H1 (cell line): ENCODE results near the gene ARNT2. TPM values are rescaled to one million over a fixed set of nuclear protein-coding genes. Genes with fewer than 3 reads are reported as not detected.

Source experiments
- CTCF ChIA-PET: fragments of 300-600 bp; sonication (Branson Sonifier 250); formaldehyde crosslinking; loops from one replicate; lab custom pipeline; 2021; ENCODE audit not compliant: partially characterized antibody; lab: Charles Lee
- POLR2A ChIA-PET: fragments of 300-600 bp; sonication (Branson Sonifier 250); formaldehyde crosslinking; loops from one replicate; lab custom pipeline; 2021; ENCODE audit warnings: inconsistent platforms; ENCODE audit not compliant: partially characterized antibody; lab: Charles Lee
- DNase-seq, 2 experiments: peaks; one replicate each; pipeline versions ENCODE4 v3.0.0 to v3.0.0-alpha.2; 2010 to 2022; ENCODE audit warnings: low spot score in 2 of 2, low read depth in 1 of 2, mixed read lengths in 1 of 2
- FAIRE-seq: peaks from 2 replicates; lab custom pipeline; 2011; peaks lifted over from hg19 to GRCh38; lab: Jason Lieb, UNC
- H2AFZ ChIP-seq: 2 replicates; pipeline ENCODE4 v1.8.1; 2012; ENCODE audit warnings: low read length, inconsistent platforms
- H2AK5ac ChIP-seq: 2 replicates; pipeline ENCODE4 v1.6.1; 2013; ENCODE audit warnings: low read depth, low read length
- H2BK120ac ChIP-seq: replicated peaks from 2 replicates; pipeline ENCODE3; 2013; ENCODE audit warnings: low read depth, low read length, inconsistent platforms
- H2BK12ac ChIP-seq: 2 replicates; pipeline ENCODE4 v1.6.1; 2013; ENCODE audit warnings: low read depth, low read length
- H2BK15ac ChIP-seq: 2 replicates; pipeline ENCODE4 v1.6.1; 2013; ENCODE audit warnings: low read length
- H2BK20ac ChIP-seq: 2 replicates; pipeline ENCODE4 v1.6.1; 2013; ENCODE audit warnings: low read length
- H2BK5ac ChIP-seq: 2 replicates; pipeline ENCODE4 v1.6.1; 2013; ENCODE audit warnings: low read depth, low read length
- H3K14ac ChIP-seq: 2 replicates; pipeline ENCODE4 v1.6.1; 2013; ENCODE audit warnings: inconsistent platforms; ENCODE audit not compliant: insufficient read length
- H3K18ac ChIP-seq: 2 replicates; pipeline ENCODE4 v1.6.1; 2013; ENCODE audit warnings: low read length; ENCODE audit errors: extremely low read depth
- H3K23ac ChIP-seq: 2 replicates; pipeline ENCODE4 v1.6.1; 2013; ENCODE audit warnings: inconsistent platforms; ENCODE audit not compliant: insufficient read length
- H3K23me2 ChIP-seq: 2 replicates; pipeline ENCODE4 v1.6.1; 2013; ENCODE audit warnings: low read depth, low read length
- H3K27ac ChIP-seq: 2 replicates; pipeline ENCODE4 v1.6.1; 2011; ENCODE audit warnings: low read depth, low read length, inconsistent platforms
- H3K27me3 ChIP-seq, 4 experiments: replicated peaks in 1 of 4; 1 replicate in 1 of 4; 2 replicates in 3 of 4; pipeline versions ENCODE4 v1.6.1 to v1.8.1; 2011 to 2013; ENCODE audit warnings: low read length in 3 of 4, mild to moderate bottlenecking in 3 of 4, inconsistent platforms in 2 of 4, mixed read lengths in 2 of 4, moderate library complexity in 1 of 4; ENCODE audit not compliant: control insufficient read depth in 3 of 4, insufficient read depth in 3 of 4; ENCODE audit errors: extremely low read depth in 1 of 4
- H3K36me3 ChIP-seq, 4 experiments: 2 replicates each; pipeline versions ENCODE4 v1.6.1 to v1.8.1; 2011 to 2013; ENCODE audit warnings: mild to moderate bottlenecking in 4 of 4, low read length in 3 of 4, moderate library complexity in 2 of 4, control low read depth in 1 of 4, inconsistent platforms in 1 of 4; ENCODE audit not compliant: insufficient read depth in 4 of 4, control insufficient read depth in 2 of 4
- H3K4ac ChIP-seq: replicated peaks from 2 replicates; pipeline ENCODE3; 2013; ENCODE audit warnings: low read length, low read depth, mixed read lengths, inconsistent platforms; ENCODE audit not compliant: insufficient read length
- H3K4me1 ChIP-seq, 4 experiments: replicated peaks in 1 of 4; 1 replicate in 1 of 4; 2 replicates in 3 of 4; pipeline versions ENCODE4 v1.6.1 to v1.8.1; 2011 to 2013; ENCODE audit warnings: low read length in 3 of 4, inconsistent platforms in 2 of 4, mixed read lengths in 1 of 4; ENCODE audit not compliant: insufficient read depth in 4 of 4, control insufficient read depth in 3 of 4
- H3K4me2 ChIP-seq, 2 experiments: 2 replicates each; pipeline versions ENCODE4 v1.6.1 to v1.8.1; 2011 to 2013; ENCODE audit warnings: low read depth in 2 of 2, low read length in 2 of 2, control low read depth in 1 of 2, inconsistent platforms in 1 of 2, mild to moderate bottlenecking in 1 of 2; ENCODE audit not compliant: insufficient read depth in 1 of 2
- H3K4me3 ChIP-seq, 4 experiments: fragments of 200-600, 300-600 bp in 1 of 4; sonication (generic), shearing (Covaris generic), sonication (Bioruptor Twin) in 1 of 4; 2 replicates each; pipeline versions ENCODE4 v1.5.1 to v1.8.1; 2011 to 2016; ENCODE audit warnings: low read length in 4 of 4, low read depth in 3 of 4, control low read depth in 2 of 4, inconsistent platforms in 2 of 4, mild to moderate bottlenecking in 2 of 4, mixed read lengths in 1 of 4, moderate library complexity in 1 of 4; ENCODE audit not compliant: insufficient read depth in 2 of 4; ENCODE audit errors: extremely low read depth in 1 of 4
- H3K56ac ChIP-seq: replicated peaks from 2 replicates; pipeline ENCODE3; 2013; ENCODE audit warnings: low read depth, mild to moderate bottlenecking, mixed read lengths, low read length, inconsistent platforms; ENCODE audit not compliant: insufficient read length
- H3K79me1 ChIP-seq: 2 replicates; pipeline ENCODE4 v1.6.1; 2013; ENCODE audit warnings: low read depth, low read length, control low read depth
- H3K79me2 ChIP-seq, 2 experiments: 2 replicates each; pipeline versions ENCODE4 v1.6.1 to v1.8.1; 2012 to 2013; ENCODE audit warnings: low read length in 2 of 2, mild to moderate bottlenecking in 2 of 2, inconsistent platforms in 1 of 2; ENCODE audit not compliant: insufficient read depth in 2 of 2, control insufficient read depth in 1 of 2
- H3K9ac ChIP-seq, 4 experiments: replicated peaks in 1 of 4; 1 replicate in 1 of 4; 2 replicates in 3 of 4; pipeline versions ENCODE4 v1.6.1 to v1.8.1; 2011 to 2013; ENCODE audit warnings: low read depth in 3 of 4, low read length in 3 of 4, control low read depth in 2 of 4, mild to moderate bottlenecking in 2 of 4, moderate library complexity in 2 of 4, inconsistent platforms in 1 of 4; ENCODE audit errors: extremely low read depth in 1 of 4
- H3K9me3 ChIP-seq, 2 experiments: 2 replicates each; pipeline versions ENCODE4 v1.6.1 to v1.8.1; 2012 to 2013; ENCODE audit warnings: mild to moderate bottlenecking in 2 of 2, moderate library complexity in 2 of 2, control low read depth in 1 of 2, inconsistent platforms in 1 of 2, low read depth in 1 of 2, low read length in 1 of 2, mixed read lengths in 1 of 2; ENCODE audit not compliant: insufficient read depth in 2 of 2
- H4K20me1 ChIP-seq, 2 experiments: replicated peaks in 1 of 2; 2 replicates each; pipeline versions ENCODE3 to v1.8.1; 2011 to 2013; ENCODE audit warnings: inconsistent platforms in 2 of 2, low read length in 2 of 2, mild to moderate bottlenecking in 1 of 2; ENCODE audit not compliant: insufficient read depth in 2 of 2, control insufficient read depth in 1 of 2
- H4K5ac ChIP-seq: 2 replicates; pipeline ENCODE4 v1.6.1; 2013; ENCODE audit warnings: low read length, low read depth, mixed read lengths, inconsistent platforms; ENCODE audit not compliant: insufficient read length
- H4K8ac ChIP-seq: 2 replicates; pipeline ENCODE4 v1.8.0; 2013; ENCODE audit warnings: mild to moderate bottlenecking, moderate library complexity, low read length, inconsistent platforms; ENCODE audit not compliant: insufficient read depth; ENCODE audit errors: extremely low read depth
- H4K91ac ChIP-seq: replicated peaks from 2 replicates; pipeline ENCODE3; 2013; ENCODE audit warnings: low read length, mixed read lengths, inconsistent platforms; ENCODE audit not compliant: insufficient read length
- ASH2L ChIP-seq: fragments of 200-600, 300-600 bp; sonication (generic); IDR thresholded peaks from one replicate; pipeline ENCODE4 v1.7.1; 2017; ENCODE audit warnings: low read length
- BACH1 ChIP-seq: IDR thresholded peaks from 2 replicates; pipeline ENCODE4 v1.6.1; 2012; ENCODE audit warnings: low read length, improper control_type of control experiment
- CBX8 ChIP-seq: fragments of 300-800, 300-1000 bp; sonication (generic); IDR thresholded peaks from 2 replicates; pipeline ENCODE4 v1.7.1; 2016; ENCODE audit warnings: low read depth, low read length, borderline replicate concordance
- GABPA ChIP-seq: IDR thresholded peaks from 2 replicates; pipeline ENCODE4 v1.6.1; 2011; ENCODE audit warnings: mild to moderate bottlenecking, low read length, moderate library complexity, borderline replicate concordance; ENCODE audit not compliant: insufficient read depth
- JUN ChIP-seq: IDR thresholded peaks from 2 replicates; pipeline ENCODE4 v1.6.1; 2011; ENCODE audit warnings: low read depth, mild to moderate bottlenecking, improper control_type of control experiment, low read length
- KDM4A ChIP-seq: IDR thresholded peaks from one replicate; pipeline ENCODE4 v1.7.1; 2012; ENCODE audit warnings: low read depth, mild to moderate bottlenecking, moderate library complexity, low read length, inconsistent platforms; ENCODE audit not compliant: severe bottlenecking
- NANOG ChIP-seq: IDR thresholded peaks from 2 replicates; pipeline ENCODE4 v1.6.1; 2011; ENCODE audit warnings: low read length, low read depth, mild to moderate bottlenecking, inconsistent platforms; ENCODE audit not compliant: insufficient read depth, poor library complexity, severe bottlenecking
- PHF8 ChIP-seq: fragments of 200-600 bp; sonication (generic); conservative IDR thresholded peaks from 2 replicates; pipeline ENCODE4 v1.7.1; 2012; ENCODE audit warnings: low read depth, mild to moderate bottlenecking, inconsistent platforms, low read length, moderate library complexity
- RBBP5 ChIP-seq: IDR thresholded peaks from 2 replicates; pipeline ENCODE4 v1.7.1; 2012; ENCODE audit warnings: low read depth, mild to moderate bottlenecking, inconsistent platforms, low read length, moderate library complexity, borderline replicate concordance
- SAP30 ChIP-seq: fragments of 300-600 bp; sonication (generic); IDR thresholded peaks from 2 replicates; pipeline ENCODE4 v1.7.1; 2012; ENCODE audit warnings: low read length, moderate library complexity, mild to moderate bottlenecking, inconsistent platforms; ENCODE audit not compliant: insufficient read depth, insufficient replicate concordance
- SRF ChIP-seq: IDR thresholded peaks from 2 replicates; pipeline ENCODE4 v1.6.1; 2011; ENCODE audit warnings: mild to moderate bottlenecking, low read depth, low read length, moderate library complexity
- TAF7 ChIP-seq: optimal IDR thresholded peaks from 2 replicates; pipeline ENCODE3; 2011; ENCODE audit warnings: low read depth, mild to moderate bottlenecking, inconsistent platforms, low read length, moderate library complexity, borderline replicate concordance
- WGBS, 2 experiments: shearing (Covaris generic) in 1 of 2; methylation state at CpG; one replicate each; pipeline versions ENCODE4 v1.1.6 to v1.1.7; 2013 to 2015; ENCODE audit warnings: low lambda C conversion rate in 2 of 2, mixed read lengths in 2 of 2, inconsistent platforms in 1 of 2, low coverage in 1 of 2, missing lambda C conversion rate in 1 of 2; ENCODE audit not compliant: insufficient replicate concordance in 2 of 2, insufficient coverage in 1 of 2, insufficient read length in 1 of 2; ENCODE audit errors: extremely low coverage in 1 of 2, missing lambda C conversion rate in 1 of 2; 5-methylcytosine and 5-hydroxymethylcytosine counted together
- polyA plus RNA-seq, 7 experiments: library from polyadenylated mRNA; depleted of rRNA in 3 of 7; stranded (reverse) in 5 of 7; unstranded in 2 of 7; fragments of >200 nt in 5 of 7; fragments of 200-250 nt in 2 of 7; gene quantifications; 1 replicate in 5 of 7; 2 replicates in 1 of 7; 4 replicates in 1 of 7; pipeline versions ENCODE4 v1.2.1 to v1.2.3, GENCODE V29; 2011 to 2013; ENCODE audit warnings: missing spikeins in 2 of 7, mixed read lengths in 2 of 7
- total RNA-seq: library from RNA; stranded (reverse); fragmentation: NEBNext Ultra II Directional; extraction: Animal tissue kit (Norgen Biotek cat#: 25700); gene quantifications from 2 replicates; pipeline ENCODE4 v1.2.1, GENCODE V29; 2021

The ARNT2 gene
- total and polyA plus RNA-seq, 2 of the 8 experiments (the other 6 are each of a cell fraction or from before 2014, with no cell fraction given) = 9.5 to 14.6 TPM

GRCh38 chr15:80594091-80594889, 190.1 kb downstream of the ARNT2 start:
- H3K4ac ChIP-seq = no peak overlapping the region
- H3K18ac ChIP-seq = no peak overlapping the region
- H2BK15ac ChIP-seq = no peak overlapping the region
- H3K23ac ChIP-seq = no peak overlapping the region
- 87% methylated on average over 12 of the region's 12 CpGs; no CpG with 5 or more reads in 1 of the 2 experiments for WGBS, 2 experiments
- H3K56ac ChIP-seq = no peak overlapping the region
- no peaks in the 10 kb centered on the region for H3K27me3 ChIP-seq
- H4K8ac ChIP-seq = no peak overlapping the region
- no peak overlapping the region for H3K4me3 ChIP-seq
- FAIRE-seq = no peak
- no peak overlapping the region for H2BK20ac ChIP-seq
- H2BK5ac ChIP-seq = no peak overlapping the region
- H3K79me2 ChIP-seq = no peaks in the 10 kb centered on the region
- no peaks in the 10 kb centered on the region for H4K20me1 ChIP-seq
- POLR2A ChIA-PET = interaction anchor here (0.6 to 1.9 kb wide), 2 partner anchors 10 to 471 kb away, joined by 3 to 6 read pairs; no protein-coding TSS in a partner anchor
- H3K36me3 ChIP-seq = no peaks in the 10 kb centered on the region
- H4K91ac ChIP-seq = no peak overlapping the region
- H3K9me3 ChIP-seq = no peaks in the 10 kb centered on the region
- no peaks in the 10 kb centered on the region; a peak in 1 of 7 replicates for H3K4me1 ChIP-seq
- H3K27ac ChIP-seq = no peak overlapping the region
- no peak overlapping the region for H3K9ac ChIP-seq
- no peak overlapping the region for H2AFZ ChIP-seq
- no peak overlapping the region for H2BK12ac ChIP-seq
- no peak overlapping the region for H2BK120ac ChIP-seq
- DNase-seq = no peak
- H4K5ac ChIP-seq = no peak overlapping the region
- H3K79me1 ChIP-seq = no peaks in the 10 kb centered on the region
- H2AK5ac ChIP-seq = no peak overlapping the region
- H3K23me2 ChIP-seq = no peaks in the 10 kb centered on the region
- CTCF ChIA-PET = interaction anchor here (0.6 to 3.6 kb wide), 6 partner anchors 10 to 185 kb away, joined by 3 to 13 read pairs (median 4); partner anchors contain the start of gene CEMIP
- no peak overlapping the region for H3K4me2 ChIP-seq
- H3K14ac ChIP-seq = no peak overlapping the region
- TF ChIP-seq GABPA (no peak), SAP30 (no peak), TAF7 (no peak), BACH1 (no peak), PHF8 (no peak), ASH2L (no peak), NANOG (no peak), RBBP5 (no peak), JUN (no peak), CBX8 (no peak), KDM4A (no peak), SRF (no peak)
